DND-41 (cell line): ENCODE data around the gene PRPF38A.

ENCODE experiments used
- EZH2 ChIP-seq: IDR thresholded peaks from 3 replicates; pipeline ENCODE4 v1.6.1; 2012; ENCODE audit warnings: borderline replicate concordance, low read depth, mild to moderate bottlenecking, moderate library complexity, low read length, inconsistent platforms; ENCODE audit not compliant: severe bottlenecking
- TF ChIP-seq, protein P1 (sequence below): IDR thresholded peaks from 2 replicates; pipeline ENCODE4 v1.5.1; 2012; ENCODE audit warnings: borderline replicate concordance, low read length, moderate library complexity, mild to moderate bottlenecking; ENCODE audit not compliant: poor library complexity, severe bottlenecking; ENCODE audit errors: extremely low read depth

DNA sequence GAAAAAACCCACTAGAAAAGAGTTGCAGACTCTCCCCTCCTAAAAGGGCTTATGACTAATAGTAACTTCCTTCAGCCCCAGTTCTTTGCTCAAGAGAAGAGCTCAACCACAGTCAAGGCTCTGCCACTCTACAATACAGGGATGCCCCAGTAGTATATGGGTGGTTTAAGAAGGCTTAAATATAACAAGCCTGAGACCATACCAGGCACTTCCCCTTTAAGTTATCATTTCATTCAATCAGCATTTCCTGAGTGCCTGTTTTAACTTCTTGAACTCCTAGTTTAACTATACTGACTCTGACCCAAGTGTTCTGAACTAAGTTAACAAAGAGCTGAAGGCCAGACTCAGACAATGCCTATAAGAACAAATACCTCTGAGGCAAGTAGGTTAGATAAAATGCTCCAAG, 19.8 kb downstream of the PRPF38A start:
- TF ChIP-seq, protein P1, sequence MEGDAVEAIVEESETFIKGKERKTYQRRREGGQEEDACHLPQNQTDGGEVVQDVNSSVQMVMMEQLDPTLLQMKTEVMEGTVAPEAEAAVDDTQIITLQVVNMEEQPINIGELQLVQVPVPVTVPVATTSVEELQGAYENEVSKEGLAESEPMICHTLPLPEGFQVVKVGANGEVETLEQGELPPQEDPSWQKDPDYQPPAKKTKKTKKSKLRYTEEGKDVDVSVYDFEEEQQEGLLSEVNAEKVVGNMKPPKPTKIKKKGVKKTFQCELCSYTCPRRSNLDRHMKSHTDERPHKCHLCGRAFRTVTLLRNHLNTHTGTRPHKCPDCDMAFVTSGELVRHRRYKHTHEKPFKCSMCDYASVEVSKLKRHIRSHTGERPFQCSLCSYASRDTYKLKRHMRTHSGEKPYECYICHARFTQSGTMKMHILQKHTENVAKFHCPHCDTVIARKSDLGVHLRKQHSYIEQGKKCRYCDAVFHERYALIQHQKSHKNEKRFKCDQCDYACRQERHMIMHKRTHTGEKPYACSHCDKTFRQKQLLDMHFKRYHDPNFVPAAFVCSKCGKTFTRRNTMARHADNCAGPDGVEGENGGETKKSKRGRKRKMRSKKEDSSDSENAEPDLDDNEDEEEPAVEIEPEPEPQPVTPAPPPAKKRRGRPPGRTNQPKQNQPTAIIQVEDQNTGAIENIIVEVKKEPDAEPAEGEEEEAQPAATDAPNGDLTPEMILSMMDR: no peak
- no peak for TF ChIP-seq EZH2
